Activated CD8-positive, alpha-beta T cell treated with anti-CD3 and anti-CD28 coated beads, Interleukin-2, amount 10 ng/mL, durations not matched to agents 7 days and 5 days (primary cell): ENCODE results near the gene TPP2. TPM values are rescaled to one million over a fixed set of nuclear protein-coding genes. Genes with fewer than 3 reads are reported as not detected.

Experiments used
- ATAC-seq: fragments of 150-1000 bp; cut with Tn5 transposase; one replicate; pipeline ENCODE4 v1.10.0; 2021; ENCODE audit warnings: moderate library complexity
- CTCF ChIA-PET: fragments of 350-600 bp; sonication (Branson Sonifier 250); formaldehyde crosslinking; loops from one replicate; lab custom pipeline; 2021; ENCODE audit warnings: antibody characterized with exemption; lab: Charles Lee
- POLR2A ChIA-PET: fragments of 350-600 bp; sonication (Branson Sonifier 250); formaldehyde crosslinking; loops from one replicate; lab custom pipeline; 2021; ENCODE audit warnings: antibody characterized with exemption; lab: Charles Lee
- DNase-seq: peaks from one replicate; pipeline ENCODE4 v3.0.0-alpha.2; 2020
- H3K27ac Mint-ChIP-seq: one replicate; pipeline ENCODE4 v1.8.0; 2021; ENCODE audit warnings: mild to moderate bottlenecking, mixed read lengths
- H3K27me3 Mint-ChIP-seq: one replicate; pipeline ENCODE4 v1.8.0; 2021; ENCODE audit warnings: low read depth, mixed read lengths
- H3K36me3 Mint-ChIP-seq: one replicate; pipeline ENCODE4 v1.8.0; 2021; ENCODE audit warnings: low read depth, mixed read lengths
- H3K4me1 Mint-ChIP-seq: one replicate; pipeline ENCODE4 v1.8.0; 2021; ENCODE audit warnings: low read depth, mixed read lengths
- H3K4me3 Mint-ChIP-seq: one replicate; pipeline ENCODE4 v1.8.0; 2021; ENCODE audit warnings: mild to moderate bottlenecking, mixed read lengths
- H3K9me3 Mint-ChIP-seq: one replicate; pipeline ENCODE4 v1.8.0; 2022; ENCODE audit warnings: mixed read lengths; ENCODE audit not compliant: insufficient read depth
- total RNA-seq, 2 experiments: library from RNA; stranded (reverse); gene quantifications; one replicate each; pipeline ENCODE4 v1.2.3, GENCODE V29; 2021

The TPP2 gene
- total RNA-seq, 2 experiments from 2014 or later = 77.8 to 85.4 TPM

GRCh38 chr13:102679449-102680132 lies 82.8 kb downstream of the TPP2 start:
- ATAC-seq (no peak), DNase-seq (no peak)
- Mint-ChIP-seq H3K4me3 (no peak overlapping the region), H3K36me3 (peaks cover 45% of the 10 kb centered on the region), H3K27me3 (no peaks in the 10 kb centered on the region), H3K27ac (no peak overlapping the region), H3K9me3 (no peaks in the 10 kb centered on the region), H3K4me1 (peaks cover 16% of the 10 kb centered on the region)
- POLR2A ChIA-PET = no interaction called here
- CTCF ChIA-PET = interaction anchor here (1.0 to 1.4 kb wide), 2 partner anchors 121 to 167 kb away, joined by 3 read pairs; no protein-coding TSS in a partner anchor

DNA sequence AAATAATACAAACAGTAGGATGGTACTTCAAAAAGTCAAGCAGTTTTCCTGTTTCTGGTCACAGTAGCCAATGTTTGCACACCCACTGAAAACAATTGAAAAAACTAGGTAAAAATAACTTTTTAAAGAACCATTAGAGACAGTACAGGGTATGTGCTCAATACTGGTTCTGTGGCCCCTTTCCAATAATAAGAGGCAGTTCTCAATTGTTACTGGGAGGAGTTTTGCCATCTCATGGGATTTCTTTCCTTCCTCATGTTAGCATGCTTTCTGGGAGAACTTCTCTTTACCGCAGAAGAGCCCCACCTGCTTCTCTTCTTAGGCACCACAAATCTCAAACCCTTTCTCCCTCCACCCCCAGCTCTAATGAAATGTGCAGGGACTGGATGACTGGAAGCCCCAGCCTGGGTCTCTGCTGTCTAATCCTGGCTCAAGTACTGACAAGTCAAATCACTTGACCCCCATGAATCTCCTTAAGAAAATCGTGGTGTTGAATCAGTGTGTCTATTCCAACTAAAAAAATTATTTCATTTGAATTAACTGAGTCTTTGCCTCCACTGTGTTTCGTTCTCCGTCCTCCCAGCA lies 83.4 kb downstream of the TPP2 start:
- peak overlapping the region; percentile 54 for H3K27ac Mint-ChIP-seq
- H3K9me3 Mint-ChIP-seq = no peaks in the 10 kb centered on the region
- POLR2A ChIA-PET = interaction anchor here (0.6 kb wide), 1 partner anchor 157 kb away, joined by 3 read pairs; no protein-coding TSS in a partner anchor
- CTCF ChIA-PET = interaction anchor here (1.0 to 1.4 kb wide), 2 partner anchors 121 to 166 kb away, joined by 3 read pairs; no protein-coding TSS in a partner anchor
- H3K27me3 Mint-ChIP-seq = no peaks in the 10 kb centered on the region
- H3K36me3 Mint-ChIP-seq = peaks cover 41% of the 10 kb centered on the region
- DNase-seq (no peak), ATAC-seq (no peak)
- H3K4me1 Mint-ChIP-seq = peaks cover 16% of the 10 kb centered on the region
- no peak overlapping the region for H3K4me3 Mint-ChIP-seq

DNA sequence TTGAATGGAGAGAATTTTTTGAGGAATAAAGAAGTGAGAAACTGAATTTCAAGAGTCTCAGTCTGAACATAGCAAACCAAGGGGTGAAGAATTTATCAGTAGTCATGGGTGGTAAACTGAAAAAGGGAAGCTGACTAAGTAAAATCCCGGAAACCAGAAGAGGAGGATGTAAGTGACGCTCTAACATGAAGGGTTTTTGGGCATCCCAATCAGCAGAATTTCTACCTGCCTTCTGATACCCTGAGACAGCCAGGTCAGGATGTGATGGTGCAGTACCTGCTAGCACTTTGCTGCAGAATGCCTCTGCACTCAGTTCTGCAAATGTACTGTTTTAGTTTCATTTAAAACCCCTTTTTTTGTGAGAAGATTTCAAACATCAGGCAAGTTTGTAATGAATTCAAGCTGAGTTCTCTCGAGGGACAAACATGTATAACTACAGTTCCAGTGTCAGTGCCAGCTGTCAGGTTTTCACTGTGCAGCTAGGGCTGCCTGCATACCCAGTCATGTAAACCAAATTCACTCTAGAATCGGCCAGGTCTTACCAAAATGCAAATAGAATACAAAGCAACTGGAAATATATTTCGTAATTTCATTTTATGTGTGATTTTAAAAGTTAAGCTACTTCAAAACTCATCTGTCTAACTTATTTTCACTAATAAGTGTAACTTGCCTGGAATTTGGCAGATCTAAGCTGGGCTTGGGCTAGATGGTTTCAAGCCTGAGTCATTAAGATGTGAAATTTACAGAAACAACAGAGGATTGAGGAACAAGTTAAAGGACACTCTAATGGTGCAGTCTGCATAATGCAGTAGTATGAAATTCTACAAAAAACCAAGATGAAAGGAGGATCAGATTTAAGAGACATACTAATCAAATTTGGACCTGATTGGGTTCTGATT lies 84.3 kb downstream of the TPP2 start:
- Mint-ChIP-seq H3K9me3 (no peaks in the 10 kb centered on the region), H3K36me3 (peaks cover 36% of the 10 kb centered on the region), H3K27me3 (no peaks in the 10 kb centered on the region), H3K27ac (peak overlapping the region; percentile 54), H3K4me1 (peaks cover 22% of the 10 kb centered on the region), H3K4me3 (no peak overlapping the region)
- no peak for DNase-seq
- ChIA-PET CTCF (interaction anchor here (1.0 to 1.5 kb wide), 4 partner anchors 13 to 165 kb away, joined by 3 to 5 read pairs (median 4); partner anchors contain the start of gene ERCC5), POLR2A (interaction anchor here (0.6 kb wide), 1 partner anchor 156 kb away, joined by 3 read pairs; no protein-coding TSS in a partner anchor)
- ATAC-seq = peak; percentile 53

DNA sequence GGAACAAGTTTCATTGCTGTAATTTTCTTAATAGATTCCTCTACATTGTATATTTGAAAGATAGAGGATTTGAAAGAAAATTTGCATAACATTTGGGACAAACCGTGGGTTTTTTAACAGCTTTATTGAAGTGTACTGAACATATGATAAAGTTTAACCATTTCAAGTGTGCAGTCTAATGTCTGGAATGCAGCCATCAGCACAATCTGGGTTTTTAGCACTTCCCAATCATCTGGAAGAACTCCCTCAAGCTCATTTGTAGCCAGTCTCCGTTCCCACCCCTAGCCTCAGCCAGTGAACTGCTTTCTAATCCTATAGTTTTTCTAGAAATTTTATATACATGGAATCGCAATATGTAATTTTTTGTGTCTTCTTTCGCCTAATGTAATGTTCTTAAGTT lies 85.4 kb downstream of the TPP2 start:
- Mint-ChIP-seq H3K4me3 (no peak overlapping the region), H3K36me3 (peaks cover 29% of the 10 kb centered on the region), H3K9me3 (no peaks in the 10 kb centered on the region), H3K27ac (no peak overlapping the region), H3K27me3 (no peaks in the 10 kb centered on the region), H3K4me1 (peaks cover 29% of the 10 kb centered on the region)
- POLR2A ChIA-PET = no interaction called here
- ATAC-seq (no peak), DNase-seq (no peak)
- CTCF ChIA-PET = interaction anchor here (1.2 to 1.6 kb wide), 3 partner anchors 12 to 164 kb away, joined by 3 to 4 read pairs (median 4); partner anchors contain the start of gene ERCC5

DNA sequence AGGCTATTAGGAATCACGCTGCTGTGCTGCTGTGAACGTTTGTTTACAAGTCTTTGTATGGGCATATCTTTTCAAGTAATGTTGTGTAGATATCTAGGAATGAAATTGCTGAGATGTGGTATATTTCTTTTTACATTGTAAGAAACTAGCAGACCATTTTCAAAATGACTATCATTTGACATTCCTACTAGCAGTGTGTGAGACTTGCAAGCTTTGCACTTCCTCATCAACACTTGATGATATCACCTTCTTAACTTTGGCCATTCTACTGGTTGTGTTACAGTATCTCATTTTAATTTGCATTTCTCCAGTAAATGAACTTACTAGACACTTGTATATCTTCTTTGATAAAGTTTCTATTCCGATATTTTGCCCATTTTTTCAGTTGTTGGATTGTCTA lies 85.9 kb downstream of the TPP2 start:
- ChIA-PET CTCF (interaction anchor here (1.0 to 1.6 kb wide), 3 partner anchors 101 to 188 kb away, joined by 3 to 4 read pairs (median 4); no protein-coding TSS in a partner anchor), POLR2A (interaction anchor here (0.7 to 1.3 kb wide), 2 partner anchors 87 to 90 kb away, joined by 3 to 6 read pairs; no protein-coding TSS in a partner anchor)
- no peaks in the 10 kb centered on the region for H3K9me3 Mint-ChIP-seq
- DNase-seq (no peak), ATAC-seq (no peak)
- H3K27ac Mint-ChIP-seq = no peak overlapping the region
- no peaks in the 10 kb centered on the region for H3K27me3 Mint-ChIP-seq
- H3K4me1 Mint-ChIP-seq = peaks cover 29% of the 10 kb centered on the region
- peaks cover 23% of the 10 kb centered on the region for H3K36me3 Mint-ChIP-seq
- H3K4me3 Mint-ChIP-seq = no peak overlapping the region

DNA sequence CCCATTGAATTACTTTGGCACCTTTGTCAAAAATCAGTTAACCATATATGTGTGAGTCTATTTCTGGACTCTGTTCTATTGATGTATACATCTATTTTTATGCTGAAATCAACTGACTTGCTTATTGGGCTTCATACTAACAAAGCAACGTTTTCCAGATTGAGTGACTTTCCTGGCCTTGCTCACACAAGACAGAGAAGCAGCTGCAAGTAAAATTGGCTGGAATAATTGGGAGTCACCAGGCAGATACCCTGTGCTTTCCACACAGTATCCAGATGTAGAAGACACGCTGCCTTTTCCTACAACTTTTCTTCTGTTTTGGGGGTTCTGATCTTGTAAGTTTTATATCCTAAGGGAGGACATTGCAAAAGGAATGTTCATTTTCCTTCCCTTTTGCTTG lies 86.9 kb downstream of the TPP2 start:
- Mint-ChIP-seq H3K36me3 (peaks cover 21% of the 10 kb centered on the region), H3K27me3 (peaks cover 4% of the 10 kb centered on the region), H3K27ac (no peak overlapping the region), H3K4me1 (peaks cover 29% of the 10 kb centered on the region), H3K9me3 (no peaks in the 10 kb centered on the region), H3K4me3 (no peak overlapping the region)
- CTCF ChIA-PET = interaction anchor here (1.0 to 1.1 kb wide), 2 partner anchors 102 to 187 kb away, joined by 3 to 4 read pairs; no protein-coding TSS in a partner anchor
- DNase-seq (no peak), ATAC-seq (no peak)
- POLR2A ChIA-PET = interaction anchor here (0.7 to 1.3 kb wide), 2 partner anchors 88 to 89 kb away, joined by 3 to 6 read pairs; no protein-coding TSS in a partner anchor

GRCh38 chr13:102686024-102686423 lies 89.2 kb downstream of the TPP2 start:
- no peaks in the 10 kb centered on the region for H3K9me3 Mint-ChIP-seq
- POLR2A ChIA-PET = no interaction called here
- H3K4me3 Mint-ChIP-seq = no peak overlapping the region
- CTCF ChIA-PET = interaction anchor here (1.5 kb wide), 1 partner anchor 94 kb away, joined by 5 read pairs; no protein-coding TSS in a partner anchor
- H3K27ac Mint-ChIP-seq = no peak overlapping the region
- ATAC-seq (peak; percentile 42), DNase-seq (peak; percentile 28)
- peaks cover 18% of the 10 kb centered on the region for H3K4me1 Mint-ChIP-seq
- H3K36me3 Mint-ChIP-seq = peaks cover 3% of the 10 kb centered on the region
- H3K27me3 Mint-ChIP-seq = peaks cover 8% of the 10 kb centered on the region

DNA sequence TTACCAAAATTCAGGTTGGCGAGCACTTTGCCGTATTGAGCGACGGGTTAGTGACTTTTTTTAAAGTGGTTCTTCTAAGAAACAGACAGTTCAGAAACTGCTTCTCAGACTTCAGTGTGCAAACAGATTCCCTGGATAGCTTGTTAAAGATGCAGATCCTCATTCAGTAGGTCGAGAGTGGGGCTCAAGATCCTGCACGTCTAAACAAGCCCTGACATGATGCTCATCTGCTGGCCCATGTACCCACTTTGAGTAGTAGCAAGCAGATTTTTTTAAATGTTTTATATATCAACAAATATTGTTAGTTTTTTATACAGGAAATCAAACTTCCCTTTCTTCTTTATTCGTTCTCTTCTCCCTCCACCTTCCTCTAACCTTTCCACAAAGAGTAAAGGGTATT lies 90.7 kb downstream of the TPP2 start:
- H3K36me3 Mint-ChIP-seq = no peaks in the 10 kb centered on the region
- H3K4me1 Mint-ChIP-seq = peaks cover 13% of the 10 kb centered on the region
- H3K27me3 Mint-ChIP-seq = peaks cover 13% of the 10 kb centered on the region
- ATAC-seq = no peak
- DNase-seq = no peak
- no peak overlapping the region for H3K4me3 Mint-ChIP-seq
- POLR2A ChIA-PET = no interaction called here
- CTCF ChIA-PET = no interaction called here
- no peak overlapping the region for H3K27ac Mint-ChIP-seq
- no peaks in the 10 kb centered on the region for H3K9me3 Mint-ChIP-seq

GRCh38 chr13:102688306-102688973 lies 91.7 kb downstream of the TPP2 start:
- Mint-ChIP-seq H3K27ac (no peak overlapping the region), H3K9me3 (no peaks in the 10 kb centered on the region), H3K4me3 (no peak overlapping the region), H3K27me3 (peaks cover 20% of the 10 kb centered on the region), H3K36me3 (no peaks in the 10 kb centered on the region), H3K4me1 (peaks cover 13% of the 10 kb centered on the region)
- no peak for DNase-seq
- POLR2A ChIA-PET = interaction anchor here (1.3 kb wide), 1 partner anchor 97 kb away, joined by 3 read pairs; no protein-coding TSS in a partner anchor
- CTCF ChIA-PET = interaction anchor here (0.7 kb wide), 1 partner anchor 96 kb away, joined by 3 read pairs; no protein-coding TSS in a partner anchor
- no peak for ATAC-seq

DNA sequence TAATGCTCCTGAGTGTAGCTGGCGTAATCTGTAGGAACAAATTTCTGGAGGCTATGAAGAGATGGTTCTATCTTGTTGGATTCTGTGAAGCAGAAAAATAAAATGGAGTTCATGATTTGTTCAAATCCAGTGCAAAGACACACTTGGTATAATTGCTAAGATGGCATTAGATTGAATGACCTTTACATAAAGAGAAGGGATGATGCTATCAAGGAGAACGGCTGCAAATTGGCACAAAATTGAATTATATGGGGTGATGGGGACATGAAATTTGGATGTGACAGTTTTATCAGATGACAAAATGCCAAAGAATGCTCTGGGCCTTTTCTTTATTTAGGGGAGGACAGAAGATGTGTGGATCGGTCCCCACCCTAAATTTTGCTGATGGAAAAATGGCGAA lies 94.1 kb downstream of the TPP2 start:
- DNase-seq (no peak), ATAC-seq (no peak)
- H3K27me3 Mint-ChIP-seq = peaks cover 34% of the 10 kb centered on the region
- H3K27ac Mint-ChIP-seq = no peak overlapping the region
- no peaks in the 10 kb centered on the region for H3K9me3 Mint-ChIP-seq
- no peaks in the 10 kb centered on the region for H3K36me3 Mint-ChIP-seq
- ChIA-PET CTCF (no interaction called here), POLR2A (no interaction called here)
- peaks cover 9% of the 10 kb centered on the region for H3K4me1 Mint-ChIP-seq
- no peak overlapping the region for H3K4me3 Mint-ChIP-seq

DNA sequence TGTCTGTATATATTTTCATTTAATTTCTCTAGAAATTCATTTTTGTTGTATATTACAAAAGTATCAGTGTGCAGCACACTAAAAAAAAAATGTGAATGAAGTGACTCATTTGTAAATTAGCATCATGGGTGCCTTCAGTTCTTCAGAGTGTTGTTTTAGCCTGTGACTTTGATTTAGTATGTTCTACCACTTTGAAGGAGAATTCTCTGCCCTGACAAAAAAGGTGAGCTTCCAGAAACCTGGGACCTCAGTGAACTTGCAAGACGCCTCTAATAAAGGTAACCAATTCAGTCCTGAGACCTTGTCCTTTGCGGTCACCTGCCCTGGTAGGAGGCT lies 95.7 kb downstream of the TPP2 start:
- Mint-ChIP-seq H3K4me1 (no peaks in the 10 kb centered on the region), H3K27me3 (peaks cover 38% of the 10 kb centered on the region), H3K36me3 (no peaks in the 10 kb centered on the region), H3K27ac (no peak overlapping the region), H3K4me3 (no peak overlapping the region), H3K9me3 (no peaks in the 10 kb centered on the region)
- ATAC-seq (no peak), DNase-seq (no peak)
- ChIA-PET CTCF (no interaction called here), POLR2A (no interaction called here)
